K562 (cell line): Measurements from ENCODE around the gene SYPL2. TPM values are rescaled to one million over a fixed set of nuclear protein-coding genes. Genes with fewer than 3 reads are reported as not detected.

Source experiments
- ATAC-seq: fragments of 200-7000 bp; cut with Tn5 transposase; 3 replicates; pipeline ENCODE4 v1.9.1; 2020; ENCODE audit warnings: moderate library complexity
- BruUV-seq: library from RNA; stranded (reverse); fragments of 400-500 nt; replicated peaks from 2 replicates; lab custom pipeline; 2021; lab: Mats Ljungman, UMichigan
- CTCF ChIA-PET: fragments of 300-600 bp; formaldehyde crosslinking; extraction: SDS; loops from one replicate; lab custom pipeline; 2021; ENCODE audit warnings: low intra/inter-chr PET ratio; lab: Yijun Ruan, JAX
- POLR2A ChIA-PET: fragments of 300-600, 350-650 bp; sonication (Branson Sonifier 250); formaldehyde crosslinking; extraction: SDS; loops from one replicate; lab custom pipeline; 2021; ENCODE audit warnings: antibody characterized with exemption, inconsistent platforms; lab: Yijun Ruan, JAX
- DNase-seq, 4 experiments: peaks; one replicate each; pipeline versions ENCODE4 v3.0.0 to v3.0.0-alpha.2; 2011 to 2018; ENCODE audit warnings: low spot score in 3 of 4, mixed read lengths in 3 of 4; ENCODE audit errors: extremely low read depth in 1 of 4
- FAIRE-seq: peaks from 2 replicates; lab custom pipeline; 2011; peaks lifted over from hg19 to GRCh38; lab: Jason Lieb, UNC
- H2AFZ ChIP-seq: 2 replicates; pipeline ENCODE4 v1.6.0; 2011; ENCODE audit warnings: low read depth, low read length, control low read depth, inconsistent platforms
- H3K27ac ChIP-seq: fragments of 200-600 bp; 3 replicates; pipeline ENCODE4 v1.8.0; 2011; ENCODE audit warnings: low read depth, mild to moderate bottlenecking, control low read depth, inconsistent platforms, low read length, moderate library complexity, mixed read lengths; ENCODE audit errors: extremely low read depth
- H3K27me3 ChIP-seq, 2 experiments: fragments of 300-600 bp in 1 of 2; 2 replicates in 1 of 2; 3 replicates in 1 of 2; pipeline versions ENCODE4 v1.6.0 to v1.8.0; 2011; ENCODE audit warnings: inconsistent platforms in 2 of 2, low read length in 2 of 2, mild to moderate bottlenecking in 1 of 2, mixed read lengths in 1 of 2, moderate library complexity in 1 of 2; ENCODE audit not compliant: control insufficient read depth in 2 of 2, insufficient read depth in 2 of 2
- H3K36me3 ChIP-seq: fragments of 300-600 bp; 3 replicates; pipeline ENCODE4 v1.8.0; 2011; ENCODE audit warnings: mild to moderate bottlenecking, low read length, inconsistent platforms; ENCODE audit not compliant: control insufficient read depth, insufficient read depth
- H3K4me1 ChIP-seq, 2 experiments: fragments of 200-600 bp in 1 of 2; replicated peaks in 1 of 2; 2 replicates in 1 of 2; 3 replicates in 1 of 2; pipeline versions ENCODE4 v1.5.1 to v1.8.0; 2011; ENCODE audit warnings: inconsistent platforms in 2 of 2, low read length in 2 of 2, mild to moderate bottlenecking in 1 of 2, mixed read lengths in 1 of 2, moderate library complexity in 1 of 2; ENCODE audit not compliant: control insufficient read depth in 2 of 2, insufficient read depth in 2 of 2
- H3K4me2 ChIP-seq: 2 replicates; pipeline ENCODE4 v1.6.1; 2011; ENCODE audit warnings: low read length, control low read depth, inconsistent platforms, mixed read lengths; ENCODE audit not compliant: insufficient read depth
- H3K4me3 ChIP-seq: fragments of 200-600 bp; sonication (generic), shearing (Covaris generic); 2 replicates; pipeline ENCODE4 v1.5.1; 2016; ENCODE audit warnings: control low read depth, inconsistent platforms
- H3K79me2 ChIP-seq: fragments of 200-600 bp; 3 replicates; pipeline ENCODE4 v1.8.0; 2011; ENCODE audit warnings: low read length, inconsistent platforms; ENCODE audit not compliant: control insufficient read depth, insufficient read depth
- H3K9ac ChIP-seq, 2 experiments: 2 replicates each; pipeline versions ENCODE4 v1.6.0 to v1.6.1; 2011; ENCODE audit warnings: low read depth in 2 of 2, low read length in 2 of 2, control low read depth in 1 of 2, inconsistent platforms in 1 of 2, mild to moderate bottlenecking in 1 of 2, mixed read lengths in 1 of 2; ENCODE audit not compliant: insufficient read depth in 1 of 2
- H3K9me1 ChIP-seq: one replicate; pipeline ENCODE4 v1.6.0; 2011; ENCODE audit warnings: inconsistent platforms, mild to moderate bottlenecking, low read length, moderate library complexity; ENCODE audit not compliant: control insufficient read depth, insufficient read depth
- H3K9me3 ChIP-seq: replicated peaks from 2 replicates; pipeline ENCODE4 v1.5.1; 2011; ENCODE audit warnings: low read depth, low read length, inconsistent platforms; ENCODE audit not compliant: control insufficient read depth, insufficient read depth
- H4K20me1 ChIP-seq: replicated peaks from 2 replicates; pipeline ENCODE4 v1.6.1; 2011; ENCODE audit warnings: low read length, inconsistent platforms, mixed read lengths; ENCODE audit not compliant: control insufficient read depth, insufficient read depth
- ESRRA ChIP-seq: fragments of 450-650 bp; IDR thresholded peaks from 2 replicates; pipeline ENCODE4 v1.6.1; 2014; ENCODE audit warnings: low read depth, mild to moderate bottlenecking, moderate library complexity, borderline replicate concordance
- FOXP1 ChIP-seq: sonication (generic); formaldehyde crosslinking; IDR thresholded peaks from 2 replicates; pipeline ENCODE4 v1.8.0; 2022; ENCODE audit warnings: mild to moderate bottlenecking, missing genetic modification reagents
- GTF2E2 ChIP-seq: fragments of 200-800 bp; sonication (Bioruptor generic); IDR thresholded peaks from 2 replicates; pipeline ENCODE4 v1.6.1; 2016; ENCODE audit warnings: missing genetic modification characterization, missing compliant biosample characterization
- HMGXB4 ChIP-seq: sonication (generic); formaldehyde crosslinking; IDR thresholded peaks from 2 replicates; pipeline ENCODE4 v1.8.1; 2023; ENCODE audit warnings: mild to moderate bottlenecking, missing genetic modification reagents
- KDM1A ChIP-seq, 2 experiments: fragments of 450-650 bp; IDR thresholded peaks; 2 replicates each; pipeline ENCODE4 v1.6.1; 2016; ENCODE audit warnings: mild to moderate bottlenecking in 2 of 2
- NCOA6 ChIP-seq: fragments of 450-650 bp; IDR thresholded peaks from 2 replicates; pipeline ENCODE4 v1.6.1; 2017; ENCODE audit warnings: mild to moderate bottlenecking
- NR2F6 ChIP-seq: fragments of 450-650 bp; formaldehyde crosslinking; IDR thresholded peaks from 2 replicates; pipeline ENCODE4 v1.4.0; 2020; ENCODE audit warnings: mild to moderate bottlenecking
- POLR2B ChIP-seq: fragments of 450-650 bp; IDR thresholded peaks from 2 replicates; pipeline ENCODE4 v1.6.1; 2018; ENCODE audit warnings: low read depth; ENCODE audit not compliant: partially characterized antibody
- TAF1 ChIP-seq: IDR thresholded peaks from 2 replicates; pipeline ENCODE4 v1.6.1; 2011; ENCODE audit warnings: mild to moderate bottlenecking, low read length, moderate library complexity; ENCODE audit not compliant: insufficient read depth, control insufficient read depth, severe bottlenecking; ENCODE audit errors: extremely low read depth
- THRAP3 ChIP-seq: fragments of 450-650 bp; IDR thresholded peaks from 2 replicates; pipeline ENCODE4 v1.6.1; 2016; ENCODE audit warnings: mild to moderate bottlenecking, inconsistent platforms, borderline replicate concordance
- USF1 ChIP-seq: sonication (generic); formaldehyde crosslinking; IDR thresholded peaks from 2 replicates; pipeline ENCODE4 v1.9.0; 2022; ENCODE audit warnings: mild to moderate bottlenecking, missing genetic modification reagents
- ZFPM2 ChIP-seq: fragments of 250-450 bp; sonication (Bioruptor Pico); IDR thresholded peaks from 2 replicates; pipeline ENCODE4 v1.5.1; 2022; ENCODE audit warnings: mild to moderate bottlenecking
- ZFX ChIP-seq: sonication (generic); formaldehyde crosslinking; IDR thresholded peaks from 2 replicates; pipeline ENCODE4 v1.8.0; 2022; ENCODE audit warnings: mild to moderate bottlenecking, missing genetic modification reagents, moderate library complexity
- ZNF197 ChIP-seq: fragments of 200-800 bp; sonication (Bioruptor generic); IDR thresholded peaks from 2 replicates; pipeline ENCODE4 v1.6.1; 2016; ENCODE audit warnings: low read depth, missing genetic modification characterization, missing compliant biosample characterization
- ZNF431 ChIP-seq: sonication (generic); formaldehyde crosslinking; IDR thresholded peaks from 2 replicates; pipeline ENCODE4 v1.8.0; 2022; ENCODE audit warnings: mild to moderate bottlenecking, missing genetic modification reagents
- ZNF639 ChIP-seq, 2 experiments: fragments of 200-800 bp in 1 of 2; sonication (Bioruptor generic) in 1 of 2; sonication (generic) in 1 of 2; formaldehyde crosslinking in 1 of 2; IDR thresholded peaks in 1 of 2; conservative IDR thresholded peaks in 1 of 2; 2 replicates each; pipeline versions ENCODE4 v1.5.0 to v1.6.1; 2016 to 2020; ENCODE audit warnings: missing compliant biosample characterization in 1 of 2, missing genetic modification characterization in 1 of 2, missing genetic modification reagents in 1 of 2
- WGBS: fragments of 100-300 bp; shearing (Covaris generic); methylation state at CpG from one replicate; pipeline ENCODE4 v1.1.6; 2016; ENCODE audit warnings: low coverage, mixed read lengths; ENCODE audit not compliant: insufficient coverage; ENCODE audit errors: missing lambda C conversion rate; 5-methylcytosine and 5-hydroxymethylcytosine counted together
- in situ Hi-C: fragments of 300-500 bp; cut with MboI; formaldehyde crosslinking; loops from 4 replicates; pipeline ENCODE4 v1.15.0; 2018; ENCODE audit warnings: inconsistent platforms, mixed read lengths
- intact Hi-C: fragments of 100-400 bp; cut with micrococcal nuclease; formaldehyde crosslinking; loops from 2 replicates; pipeline ENCODE4 v1.14.2; 2022
- polyA plus RNA-seq, 8 experiments: library from polyadenylated mRNA; depleted of rRNA in 4 of 8; stranded (reverse) in 5 of 8; unstranded in 3 of 8; fragments of >200 nt; fragmentation: Nextera tagmentation in 2 of 8; fragmentation: Illumina TruSeq in 1 of 8; extraction: Ambion mirVana in 2 of 8; extraction: Trizol in 1 of 8; gene quantifications; 2 replicates each; pipeline versions ENCODE4 v1.2.1 to v1.2.3, GENCODE V29; 2011 to 2014; ENCODE audit warnings: inconsistent platforms in 1 of 8, missing spikeins in 1 of 8
- total RNA-seq, 7 experiments: library from RNA; depleted of rRNA in 6 of 7; stranded (reverse); fragments of >200 nt in 6 of 7; fragmentation: Illumina TruSeq in 2 of 7; extraction: Trizol in 2 of 7; gene quantifications; 2 replicates each; pipeline versions ENCODE4 v1.2.1 to v1.2.3, GENCODE V29; 2011 to 2021; ENCODE audit warnings: low replicate concordance in 1 of 7

The SYPL2 gene
- total and polyA plus RNA-seq, 9 of the 15 experiments (the other 6 are each of a cell fraction or from before 2014, with no cell fraction given), result 0.03 to 0.20 (median 0.07) TPM; not detected in 2

- Histone ChIP-seq H3K27ac (no peak overlapping the region; the same call in 2 of the 3 replicates), H3K4me2 (peak overlapping the region; percentile 91), H3K36me3 (peaks cover 50% of the 10 kb centered on the region; the same call in 2 of the 3 replicates), H3K4me1 (peaks cover 13 to 30% of the 10 kb centered on the region in 2 experiments; a peak in 4 of 5 replicates), H2AFZ (peak overlapping the region; percentile 99), H3K9me1 (no peaks in the 10 kb centered on the region), H4K20me1 (no peaks in the 10 kb centered on the region; the same call in 1 of the 2 replicates), H3K9me3 (no peaks in the 10 kb centered on the region), H3K27me3 (no peaks in the 10 kb centered on the region), H3K9ac (peak overlapping the region; percentile 58 to 94; a peak in 3 of 4 replicates), H3K79me2 (peaks cover 5% of the 10 kb centered on the region; the same call in 1 of the 3 replicates), H3K4me3 (peak overlapping the region; percentile 91; the same call in 1 of the 2 replicates)
- ATAC-seq, result no peak
- CTCF ChIA-PET, result interaction anchor here (0.5 to 6.9 kb wide), 4 partner anchors 34 to 289 kb away, joined by 3 to 131 read pairs (median 4); no protein-coding TSS in a partner anchor
- BruUV-seq, result no TSS peak
- in situ Hi-C loops (no loop called here), intact Hi-C loops (loop anchor here (5.0 kb wide), 1 partner anchor 216 kb away; no protein-coding TSS in a partner anchor)
- DNase-seq, result no peak
- 48% methylated on average over 4 of the region's 4 CpGs for WGBS
- no peak for FAIRE-seq
- POLR2A ChIA-PET, result interaction anchor here (0.7 to 2.9 kb wide), 8 partner anchors 9 to 393 kb away, joined by 3 to 24 read pairs (median 4); partner anchors contain the start of genes AMIGO1 and ATXN7L2
- TF ChIP-seq POLR2B (no peak), FOXP1 (0 out of 2 replicates have a peak, but pooled peaks have one; percentile 31), ZFPM2 (CRISPR knock-in tag) (no peak), NCOA6 (no peak), ZNF197 (CRISPR knock-in tag) (no peak), GTF2E2 (tag) (no peak), KDM1A (IDR thresholded peaks at IDR 0.05) (no peak), ZNF431 (CRISPR knock-in tag) (no peak), ESRRA (no peak), HMGXB4 (CRISPR knock-in tag) (no peak), ZNF639 (CRISPR knock-in tag; conservative IDR thresholded peaks at IDR 0.05 in 1 of 2, IDR thresholded peaks at IDR 0.05 in 1 of 2) (no peak), NR2F6 (CRISPR knock-in tag) (no peak), ZFX (no peak), TAF1 (no peak), USF1 (0 out of 2 replicates have a peak, but pooled peaks have one; percentile 18), THRAP3 (no peak)
Measured at GRCh38 chr1:109493227-109493626, 26.9 kb downstream of the SYPL2 start.
